A673 (cell line): Measurements from ENCODE around the gene ST6GALNAC6.

Source experiments
- CTCF ChIP-seq: fragments of 300-800, 200-600 bp; sonication (generic); conservative IDR thresholded peaks from 2 replicates; pipeline ENCODE4 v1.5.1; 2017; ENCODE audit warnings: low read depth, mild to moderate bottlenecking, antibody characterized with exemption, low read length, moderate library complexity, mixed read lengths
- EZH2 ChIP-seq: fragments of 200-600 bp; sonication (generic); IDR thresholded peaks from 2 replicates; pipeline ENCODE4 v1.6.1; 2017; ENCODE audit warnings: borderline replicate concordance, low read depth, mild to moderate bottlenecking, mixed read lengths, antibody characterized with exemption, low read length; ENCODE audit not compliant: poor library complexity, severe bottlenecking

- no peak for TF ChIP-seq CTCF
- no peak for TF ChIP-seq EZH2
Measured at GRCh38 chr9:127930231-127931091, 31.1 kb upstream of the ST6GALNAC6 start, which contains the start of gene PIP5KL1.
